GM21786 (cell line): ENCODE measurements around the gene CTSE.

Source experiments
- ATAC-seq: cut with Tn5 transposase; IDR thresholded peaks from one replicate; pipeline ENCODE4 v1.9.1; 2021; ENCODE audit not compliant: unreplicated experiment

Gene CTSE

GRCh38 chr1:205994346-205994745 lies 29.3 kb downstream of the CTSE start:
- ATAC-seq: no peak

GRCh38 chr1:205993068-205993467 lies 30.6 kb downstream of the CTSE start:
- ATAC-seq: no peak

GRCh38 chr1:205992218-205992882 lies 31.3 kb downstream of the CTSE start:
- no peak for ATAC-seq

- no peak for ATAC-seq
Observed at GRCh38 chr1:205991237-205991636, 32.5 kb downstream of the CTSE start.

- ATAC-seq: no peak
Observed at GRCh38 chr1:205990226-205990625, 33.5 kb downstream of the CTSE start.

- ATAC-seq: no peak
Observed at GRCh38 chr1:205989786-205990185, 33.9 kb downstream of the CTSE start.

- ATAC-seq: no peak
Observed at GRCh38 chr1:205988585-205988995, 35.1 kb downstream of the CTSE start.

GRCh38 chr1:205986861-205987260 lies 36.8 kb downstream of the CTSE start:
- ATAC-seq: no peak

GRCh38 chr1:205986292-205986691 lies 37.4 kb downstream of the CTSE start:
- no peak for ATAC-seq

- no peak for ATAC-seq
Observed at GRCh38 chr1:205985330-205986005, 38.2 kb downstream of the CTSE start.

- no peak for ATAC-seq
Observed at GRCh38 chr1:205983925-205984725, 39.6 kb downstream of the CTSE start.

- ATAC-seq: no peak
Observed at GRCh38 chr1:205981257-205981656, 42.4 kb downstream of the CTSE start.

- ATAC-seq: no peak
Observed at GRCh38 chr1:205980237-205980870, 43.3 kb downstream of the CTSE start.

GRCh38 chr1:205979301-205979700 lies 44.4 kb downstream of the CTSE start:
- no peak for ATAC-seq

GRCh38 chr1:205978676-205979075 lies 45.0 kb downstream of the CTSE start:
- no peak for ATAC-seq

- no peak for ATAC-seq
Observed at GRCh38 chr1:205977402-205978014, 46.2 kb downstream of the CTSE start.

- no peak for ATAC-seq
Observed at GRCh38 chr1:205976708-205977401, 46.8 kb downstream of the CTSE start.

GRCh38 chr1:205976036-205976435 lies 47.7 kb downstream of the CTSE start:
- no peak for ATAC-seq

GRCh38 chr1:205975387-205975998 lies 48.2 kb downstream of the CTSE start:
- no peak for ATAC-seq

- no peak for ATAC-seq
Observed at GRCh38 chr1:205974712-205975111, 49.0 kb downstream of the CTSE start.
